Heart left ventricle (tissue), 13 donors: ENCODE results near the gene SUPT4H1.

Experiments
- CTCF ChIP-seq, 12 donors: fragments of 200-600 bp; sonication (generic) in 4 of 12; IDR thresholded peaks; one replicate each; pipeline versions ENCODE4 v1.5.0 to v1.8.0; 2018 to 2022; ENCODE audit warnings: antibody characterized with exemption in 12 of 12, mild to moderate bottlenecking in 5 of 12
- POLR2A ChIP-seq, 2 donors: fragments of 450-650 bp; IDR thresholded peaks; one replicate each; pipeline ENCODE4 v1.6.1; 2017; ENCODE audit warnings: antibody characterized with exemption in 2 of 2, mild to moderate bottlenecking in 2 of 2, moderate library complexity in 2 of 2
- donor health status: ischemic (EF 13 %, LVEDD 7.1; RV severe dilation, severe dysfunction).
- donor health status: DM: no; HTN: yes; CAD: no.
- donor health status: DM: no; HTN: no; CAD: no.
- donor health status: ischemic (EF 25% LVEDD 6.9; RV normal size, moderate dysfunction).
- donor health status: ischemic (EF 25% LVEDD 5.7; RV mildly dilated, moderate dysfunction).
- donor health status: ischemic (EF 35%, LVEDD 5.7; RV mildly dilated, moderate dysfunction).
- donor health status: nonischemic (EF 11% LVEDD 7.7; RV severe dilation, severe dysfunction).
- donor health status: DM: yes; HTN: yes; CAD: no.
- donor health status: PGD.
- donor health status: ischemic (EF 29% LVEDD 5.4; RV normal size, mild dysfunction).
- donor health status: nonischemic (EF 23%, LVEDD 6.1; RV moderate dilation, normal function).

DNA sequence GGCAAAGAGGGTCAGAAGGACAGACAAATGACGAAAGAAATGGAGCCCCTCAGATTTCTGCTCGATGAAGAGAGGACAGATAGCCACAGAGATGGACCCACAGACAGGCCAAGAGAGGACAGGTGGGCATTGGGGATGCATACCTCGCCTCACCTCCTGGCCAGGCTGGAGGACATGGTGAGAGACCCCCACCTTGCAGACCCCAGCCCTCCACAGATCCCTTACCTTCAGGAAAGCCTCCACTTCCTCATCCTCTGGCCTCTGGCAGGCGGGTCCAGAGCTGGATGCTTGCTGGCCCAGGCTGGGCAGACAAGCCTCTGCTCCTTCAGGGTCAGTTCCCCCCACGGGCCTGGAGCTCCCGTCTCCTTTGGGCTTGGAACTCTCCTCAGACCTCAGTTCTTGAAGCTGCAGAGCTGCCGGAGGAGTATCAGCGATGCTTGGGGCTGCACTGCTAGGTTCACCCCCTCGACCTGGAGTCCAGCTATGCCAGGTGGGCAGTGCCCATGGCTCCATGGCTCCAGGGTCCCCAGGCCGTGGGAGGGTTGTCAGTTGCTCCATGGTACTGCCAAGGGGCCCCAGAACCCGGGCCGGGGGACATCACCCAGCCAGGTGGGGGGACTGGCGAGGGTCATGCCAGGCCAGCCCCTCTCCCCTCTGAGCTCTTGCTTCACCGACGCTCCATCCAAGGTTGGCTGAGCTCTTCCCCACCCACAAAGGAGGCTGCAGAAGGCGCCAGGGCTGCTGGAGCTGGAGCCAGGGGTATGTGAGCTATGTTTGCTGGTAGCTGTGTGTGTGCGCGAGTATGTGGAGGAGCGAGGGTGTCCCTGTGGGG is 24.4 kb downstream of the SUPT4H1 start:
- TF ChIP-seq CTCF (IDR thresholded peaks at IDR 0.05): no peak
- no peak for TF ChIP-seq POLR2A (IDR thresholded peaks at IDR 0.05)
